K562 (cell line): ENCODE results near the gene MYO15B. TPM values are rescaled to one million over a fixed set of nuclear protein-coding genes. Genes with fewer than 3 reads are reported as not detected.

Experiments
- ATAC-seq: fragments of 200-7000 bp; cut with Tn5 transposase; 3 replicates; pipeline ENCODE4 v1.9.1; 2020; ENCODE audit warnings: moderate library complexity
- BruUV-seq: library from RNA; stranded (reverse); fragments of 400-500 nt; replicated peaks from 2 replicates; lab custom pipeline; 2021; lab: Mats Ljungman, UMichigan
- CTCF ChIA-PET: fragments of 300-600 bp; formaldehyde crosslinking; extraction: SDS; loops from one replicate; lab custom pipeline; 2021; ENCODE audit warnings: low intra/inter-chr PET ratio; lab: Yijun Ruan, JAX
- POLR2A ChIA-PET: fragments of 300-600, 350-650 bp; sonication (Branson Sonifier 250); formaldehyde crosslinking; extraction: SDS; loops from one replicate; lab custom pipeline; 2021; ENCODE audit warnings: antibody characterized with exemption, inconsistent platforms; lab: Yijun Ruan, JAX
- DNase-seq, 4 experiments: peaks; one replicate each; pipeline versions ENCODE4 v3.0.0 to v3.0.0-alpha.2; 2011 to 2018; ENCODE audit warnings: low spot score in 3 of 4, mixed read lengths in 3 of 4; ENCODE audit errors: extremely low read depth in 1 of 4
- FAIRE-seq: peaks from 2 replicates; lab custom pipeline; 2011; peaks lifted over from hg19 to GRCh38; lab: Jason Lieb, UNC
- H2AFZ ChIP-seq: 2 replicates; pipeline ENCODE4 v1.6.0; 2011; ENCODE audit warnings: low read depth, low read length, control low read depth, inconsistent platforms
- H3K27ac ChIP-seq: fragments of 200-600 bp; 3 replicates; pipeline ENCODE4 v1.8.0; 2011; ENCODE audit warnings: low read depth, mild to moderate bottlenecking, control low read depth, inconsistent platforms, low read length, moderate library complexity, mixed read lengths; ENCODE audit errors: extremely low read depth
- H3K27me3 ChIP-seq, 2 experiments: fragments of 300-600 bp in 1 of 2; 2 replicates in 1 of 2; 3 replicates in 1 of 2; pipeline versions ENCODE4 v1.6.0 to v1.8.0; 2011; ENCODE audit warnings: inconsistent platforms in 2 of 2, low read length in 2 of 2, mild to moderate bottlenecking in 1 of 2, mixed read lengths in 1 of 2, moderate library complexity in 1 of 2; ENCODE audit not compliant: control insufficient read depth in 2 of 2, insufficient read depth in 2 of 2
- H3K36me3 ChIP-seq: fragments of 300-600 bp; 3 replicates; pipeline ENCODE4 v1.8.0; 2011; ENCODE audit warnings: mild to moderate bottlenecking, low read length, inconsistent platforms; ENCODE audit not compliant: control insufficient read depth, insufficient read depth
- H3K4me1 ChIP-seq, 2 experiments: fragments of 200-600 bp in 1 of 2; replicated peaks in 1 of 2; 2 replicates in 1 of 2; 3 replicates in 1 of 2; pipeline versions ENCODE4 v1.5.1 to v1.8.0; 2011; ENCODE audit warnings: inconsistent platforms in 2 of 2, low read length in 2 of 2, mild to moderate bottlenecking in 1 of 2, mixed read lengths in 1 of 2, moderate library complexity in 1 of 2; ENCODE audit not compliant: control insufficient read depth in 2 of 2, insufficient read depth in 2 of 2
- H3K4me2 ChIP-seq: 2 replicates; pipeline ENCODE4 v1.6.1; 2011; ENCODE audit warnings: low read length, control low read depth, inconsistent platforms, mixed read lengths; ENCODE audit not compliant: insufficient read depth
- H3K4me3 ChIP-seq: fragments of 200-600 bp; sonication (generic), shearing (Covaris generic); 2 replicates; pipeline ENCODE4 v1.5.1; 2016; ENCODE audit warnings: control low read depth, inconsistent platforms
- H3K79me2 ChIP-seq: fragments of 200-600 bp; 3 replicates; pipeline ENCODE4 v1.8.0; 2011; ENCODE audit warnings: low read length, inconsistent platforms; ENCODE audit not compliant: control insufficient read depth, insufficient read depth
- H3K9ac ChIP-seq, 2 experiments: 2 replicates each; pipeline versions ENCODE4 v1.6.0 to v1.6.1; 2011; ENCODE audit warnings: low read depth in 2 of 2, low read length in 2 of 2, control low read depth in 1 of 2, inconsistent platforms in 1 of 2, mild to moderate bottlenecking in 1 of 2, mixed read lengths in 1 of 2; ENCODE audit not compliant: insufficient read depth in 1 of 2
- H3K9me1 ChIP-seq: one replicate; pipeline ENCODE4 v1.6.0; 2011; ENCODE audit warnings: inconsistent platforms, mild to moderate bottlenecking, low read length, moderate library complexity; ENCODE audit not compliant: control insufficient read depth, insufficient read depth
- H3K9me3 ChIP-seq: replicated peaks from 2 replicates; pipeline ENCODE4 v1.5.1; 2011; ENCODE audit warnings: low read depth, low read length, inconsistent platforms; ENCODE audit not compliant: control insufficient read depth, insufficient read depth
- H4K20me1 ChIP-seq: replicated peaks from 2 replicates; pipeline ENCODE4 v1.6.1; 2011; ENCODE audit warnings: low read length, inconsistent platforms, mixed read lengths; ENCODE audit not compliant: control insufficient read depth, insufficient read depth
- ARID2 ChIP-seq: fragments of 450-650 bp; IDR thresholded peaks from 2 replicates; pipeline ENCODE4 v1.6.1; 2017; ENCODE audit warnings: antibody characterized with exemption, mild to moderate bottlenecking
- GTF2F1 ChIP-seq: IDR thresholded peaks from 2 replicates; pipeline ENCODE4 v1.6.1; 2011; ENCODE audit warnings: low read depth, low read length, improper control_type of control experiment
- MBD2 ChIP-seq: sonication (generic); IDR thresholded peaks from 2 replicates; pipeline ENCODE4 v1.6.1; 2016; ENCODE audit warnings: low read depth, borderline replicate concordance
- POLR3G ChIP-seq: IDR thresholded peaks from 2 replicates; pipeline ENCODE4 v1.6.1; 2011; ENCODE audit not compliant: insufficient read length, insufficient replicate concordance; ENCODE audit errors: extremely low read depth
- RBM15 ChIP-seq: fragments of 200-400 bp; formaldehyde crosslinking; IDR thresholded peaks from 2 replicates; pipeline ENCODE4 v1.6.1; 2018; ENCODE audit warnings: mild to moderate bottlenecking, low read length, moderate library complexity; ENCODE audit not compliant: insufficient read depth
- SIX5 ChIP-seq, 2 experiments: IDR thresholded peaks; 2 replicates each; pipeline ENCODE4 v1.6.1; 2011; ENCODE audit warnings: low read length in 2 of 2, borderline replicate concordance in 1 of 2, low read depth in 1 of 2, mild to moderate bottlenecking in 1 of 2, moderate library complexity in 1 of 2; ENCODE audit not compliant: insufficient read depth in 1 of 2
- SMAD4 ChIP-seq: fragments of 250-450 bp; sonication (Bioruptor Pico); conservative IDR thresholded peaks from 2 replicates; pipeline ENCODE4 v1.8.0; 2021; ENCODE audit warnings: inconsistent platforms, mild to moderate bottlenecking, moderate library complexity
- ZNF197 ChIP-seq: fragments of 200-800 bp; sonication (Bioruptor generic); IDR thresholded peaks from 2 replicates; pipeline ENCODE4 v1.6.1; 2016; ENCODE audit warnings: low read depth, missing genetic modification characterization, missing compliant biosample characterization
- ZNF507 ChIP-seq: conservative IDR thresholded peaks from 2 replicates; pipeline ENCODE4 v1.6.1; 2017; ENCODE audit warnings: missing genetic modification characterization, missing compliant biosample characterization
- ZNF766 ChIP-seq: fragments of 200-800 bp; sonication (Bioruptor generic); conservative IDR thresholded peaks from 2 replicates; pipeline ENCODE4 v1.6.1; 2016; ENCODE audit warnings: missing genetic modification characterization, missing compliant biosample characterization
- WGBS: fragments of 100-300 bp; shearing (Covaris generic); methylation state at CpG from one replicate; pipeline ENCODE4 v1.1.6; 2016; ENCODE audit warnings: low coverage, mixed read lengths; ENCODE audit not compliant: insufficient coverage; ENCODE audit errors: missing lambda C conversion rate; 5-methylcytosine and 5-hydroxymethylcytosine counted together
- in situ Hi-C: fragments of 300-500 bp; cut with MboI; formaldehyde crosslinking; loops from 4 replicates; pipeline ENCODE4 v1.15.0; 2018; ENCODE audit warnings: inconsistent platforms, mixed read lengths
- intact Hi-C: fragments of 100-400 bp; cut with micrococcal nuclease; formaldehyde crosslinking; loops from 2 replicates; pipeline ENCODE4 v1.14.2; 2022
- polyA plus RNA-seq, 8 experiments: library from polyadenylated mRNA; depleted of rRNA in 4 of 8; stranded (reverse) in 5 of 8; unstranded in 3 of 8; fragments of >200 nt; fragmentation: Nextera tagmentation in 2 of 8; fragmentation: Illumina TruSeq in 1 of 8; extraction: Ambion mirVana in 2 of 8; extraction: Trizol in 1 of 8; gene quantifications; 2 replicates each; pipeline versions ENCODE4 v1.2.1 to v1.2.3, GENCODE V29; 2011 to 2014; ENCODE audit warnings: inconsistent platforms in 1 of 8, missing spikeins in 1 of 8
- total RNA-seq, 7 experiments: library from RNA; depleted of rRNA in 6 of 7; stranded (reverse); fragments of >200 nt in 6 of 7; fragmentation: Illumina TruSeq in 2 of 7; extraction: Trizol in 2 of 7; gene quantifications; 2 replicates each; pipeline versions ENCODE4 v1.2.1 to v1.2.3, GENCODE V29; 2011 to 2021; ENCODE audit warnings: low replicate concordance in 1 of 7
- TF ChIP-seq, protein P1 (sequence below): fragments of 450-650 bp; formaldehyde crosslinking; IDR thresholded peaks from 2 replicates; pipeline ENCODE4 v1.4.0; 2020; ENCODE audit warnings: mild to moderate bottlenecking, moderate library complexity
- TF ChIP-seq, protein P2 (sequence below): fragments of 250-450 bp; sonication (Bioruptor Pico); IDR thresholded peaks from 2 replicates; pipeline ENCODE4 v1.6.1; 2021; ENCODE audit warnings: mild to moderate bottlenecking

MYO15B gene
- total and polyA plus RNA-seq, 9 of the 15 experiments (the other 6 are each of a cell fraction or from before 2014, with no cell fraction given): 0.05 to 3.1 (median 0.83) TPM; not detected in 2

DNA sequence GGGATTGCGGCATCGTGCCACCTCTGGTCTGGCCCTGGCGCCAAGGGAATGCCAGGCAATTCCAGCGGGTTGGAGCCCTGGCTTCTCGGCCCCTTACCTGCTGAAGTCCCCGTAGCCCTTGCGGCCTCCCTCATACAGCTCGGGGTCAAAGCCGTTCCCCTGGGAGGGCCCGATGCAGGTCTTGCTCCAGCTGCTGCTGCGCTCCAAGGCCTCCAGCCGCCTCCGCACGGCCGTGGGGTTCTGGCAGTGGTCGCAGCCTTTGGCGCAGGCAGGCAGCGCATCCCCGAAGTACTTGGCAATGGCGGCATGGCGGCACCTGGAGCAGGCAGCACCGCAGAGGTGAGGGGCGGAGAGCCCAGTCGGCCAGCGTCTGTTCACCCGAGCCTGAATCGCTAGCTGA, 43.8 kb downstream of the MYO15B start:
- DNase-seq: no peak
- WGBS: 90% methylated on average over 23 of the region's 27 CpGs
- Histone ChIP-seq H2AFZ (no peak overlapping the region), H3K79me2 (no peaks in the 10 kb centered on the region), H3K4me1 (peaks cover 19 to 73% of the 10 kb centered on the region in 2 experiments), H3K9me3 (no peaks in the 10 kb centered on the region), H3K27me3 (no peaks in the 10 kb centered on the region), H3K9me1 (no peaks in the 10 kb centered on the region), H3K4me2 (no peak overlapping the region), H3K36me3 (peaks cover 4% of the 10 kb centered on the region; the same call in 2 of the 3 replicates), H3K4me3 (no peak overlapping the region), H3K9ac (no peak overlapping the region), H4K20me1 (0 out of 2 replicates have a peak, but pooled peaks cover 13% of the 10 kb centered on the region), H3K27ac (no peak overlapping the region)
- no peak for FAIRE-seq
- ChIA-PET POLR2A (interaction anchor here (0.7 kb wide), 1 partner anchor 12 kb away, joined by 3 read pairs; no protein-coding TSS in a partner anchor), CTCF (no interaction called here)
- TF ChIP-seq ARID2: no peak
- TF ChIP-seq, protein P1, sequence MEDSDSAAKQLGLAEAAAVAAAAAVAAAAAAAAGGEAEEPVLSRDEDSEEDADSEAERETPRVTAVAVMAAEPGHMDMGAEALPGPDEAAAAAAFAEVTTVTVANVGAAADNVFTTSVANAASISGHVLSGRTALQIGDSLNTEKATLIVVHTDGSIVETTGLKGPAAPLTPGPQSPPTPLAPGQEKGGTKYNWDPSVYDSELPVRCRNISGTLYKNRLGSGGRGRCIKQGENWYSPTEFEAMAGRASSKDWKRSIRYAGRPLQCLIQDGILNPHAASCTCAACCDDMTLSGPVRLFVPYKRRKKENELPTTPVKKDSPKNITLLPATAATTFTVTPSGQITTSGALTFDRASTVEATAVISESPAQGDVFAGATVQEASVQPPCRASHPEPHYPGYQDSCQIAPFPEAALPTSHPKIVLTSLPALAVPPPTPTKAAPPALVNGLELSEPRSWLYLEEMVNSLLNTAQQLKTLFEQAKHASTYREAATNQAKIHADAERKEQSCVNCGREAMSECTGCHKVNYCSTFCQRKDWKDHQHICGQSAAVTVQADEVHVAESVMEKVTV (CRISPR knock-in tag): no peak
- in situ Hi-C loops (no loop called here), intact Hi-C loops (no loop called here)
- no TSS peak for BruUV-seq
- no peak for ATAC-seq

DNA sequence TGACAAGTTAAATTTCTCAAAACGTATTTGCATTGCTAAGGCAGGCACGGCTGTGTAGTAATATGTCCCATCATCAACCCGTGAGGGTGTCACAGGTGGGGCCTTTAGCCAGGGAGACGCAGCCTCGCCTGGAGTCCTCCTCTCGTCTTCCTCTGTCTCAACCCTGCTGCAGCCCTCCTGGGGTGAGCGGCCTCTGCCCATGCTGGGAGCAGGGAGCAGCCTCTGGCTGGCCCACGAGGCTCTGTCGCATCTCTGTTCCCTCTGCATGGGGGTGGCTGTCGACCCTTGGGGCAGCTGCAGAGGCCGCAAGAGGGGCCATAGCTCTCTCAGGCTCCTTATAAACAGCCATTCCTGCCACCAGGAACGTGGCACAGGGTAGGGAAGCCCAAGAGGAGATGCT, 44.8 kb downstream of the MYO15B start:
- Histone ChIP-seq H3K27ac (no peak overlapping the region), H3K4me1 (peaks cover 19 to 62% of the 10 kb centered on the region in 2 experiments), H4K20me1 (0 out of 2 replicates have a peak, but pooled peaks cover 13% of the 10 kb centered on the region), H3K9ac (peak overlapping the region in 1 of 2 experiments; percentile 75; a peak in 2 of 4 replicates), H3K79me2 (no peaks in the 10 kb centered on the region), H3K36me3 (peaks cover 4% of the 10 kb centered on the region; the same call in 2 of the 3 replicates), H3K9me1 (no peaks in the 10 kb centered on the region), H3K4me3 (no peak overlapping the region), H3K4me2 (no peak overlapping the region), H3K27me3 (no peaks in the 10 kb centered on the region), H2AFZ (no peak overlapping the region), H3K9me3 (no peaks in the 10 kb centered on the region)
- POLR2A ChIA-PET: interaction anchor here (0.5 to 2.0 kb wide), 11 partner anchors 9 to 387 kb away, joined by 3 to 8 read pairs (median 4); partner anchors contain the start of genes MIF4GD, RECQL5, SAP30BP and TMEM94
- FAIRE-seq (peak; percentile 42), DNase-seq (no peak), ATAC-seq (no peak)
- 51% methylated on average over 10 of the region's 12 CpGs for WGBS
- CTCF ChIA-PET: interaction anchor here (0.6 to 2.7 kb wide), 6 partner anchors 21 to 126 kb away, joined by 4 to 26 read pairs (median 8); no protein-coding TSS in a partner anchor
- in situ Hi-C loops (no loop called here), intact Hi-C loops (no loop called here)
- BruUV-seq: no TSS peak
- TF ChIP-seq ZNF197 (CRISPR knock-in tag) (no peak), ZNF766 (CRISPR knock-in tag) (no peak), RBM15 (no peak), MBD2 (no peak), ZNF507 (no peak), SIX5 (IDR thresholded peaks at IDR 0.05; ENCODE audit: borderline replicate concordance in 1 of 2, insufficient read depth in 1 of 2, low read depth in 1 of 2, low read length in 2 of 2) (no peak), GTF2F1 (no peak), POLR3G (no peak), SMAD4 (CRISPR knock-in tag) (no peak)
- TF ChIP-seq, protein P2, sequence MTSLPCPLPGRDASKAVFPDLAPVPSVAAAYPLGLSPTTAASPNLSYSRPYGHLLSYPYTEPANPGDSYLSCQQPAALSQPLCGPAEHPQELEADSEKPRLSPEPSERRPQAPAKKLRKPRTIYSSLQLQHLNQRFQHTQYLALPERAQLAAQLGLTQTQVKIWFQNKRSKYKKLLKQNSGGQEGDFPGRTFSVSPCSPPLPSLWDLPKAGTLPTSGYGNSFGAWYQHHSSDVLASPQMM (CRISPR knock-in tag): no peak
